GM21529 (cell line): ENCODE results near the gene MAEA.

ENCODE experiments used
- ATAC-seq: cut with Tn5 transposase; IDR thresholded peaks from one replicate; pipeline ENCODE4 v1.9.1; 2021; ENCODE audit not compliant: unreplicated experiment

MAEA gene

GRCh38 chr4:1289207-1290164, at the start of gene MAEA:
Gene MAEA, plus strand, starts transcription at chr4:1289891. Its CDS starts 23 bp downstream, at chr4:1289914.
- ATAC-seq = peak; percentile 96

GRCh38 chr4:1239950-1240307, 49.8 kb upstream of the MAEA start:
- ATAC-seq = no peak

- ATAC-seq = no peak
Measured at GRCh38 chr4:1240721-1241465, 48.8 kb upstream of the MAEA start.

GRCh38 chr4:1241466-1241935, 48.2 kb upstream of the MAEA start:
- ATAC-seq = no peak

- ATAC-seq = no peak
Measured at GRCh38 chr4:1241936-1242505, 47.7 kb upstream of the MAEA start.

- no peak for ATAC-seq
Measured at GRCh38 chr4:1242506-1243450, 46.9 kb upstream of the MAEA start.

- no peak for ATAC-seq
Measured at GRCh38 chr4:1243451-1244080, 46.1 kb upstream of the MAEA start.

GRCh38 chr4:1244081-1244977, 45.4 kb upstream of the MAEA start:
- no peak for ATAC-seq

- ATAC-seq = no peak
Measured at GRCh38 chr4:1244978-1245471, 44.7 kb upstream of the MAEA start.

- ATAC-seq = no peak
Measured at GRCh38 chr4:1245481-1246051, 44.1 kb upstream of the MAEA start.

- no peak for ATAC-seq
Measured at GRCh38 chr4:1246111-1246881, 43.4 kb upstream of the MAEA start.

- no peak for ATAC-seq
Measured at GRCh38 chr4:1246901-1247863, 42.5 kb upstream of the MAEA start.

- peak; percentile 17 for ATAC-seq
Measured at GRCh38 chr4:1247864-1248244, 41.8 kb upstream of the MAEA start.

- ATAC-seq = peak; percentile 34
Measured at GRCh38 chr4:1248245-1249147, 41.2 kb upstream of the MAEA start, which contains the start of gene CTBP1. Gene CTBP1, minus strand, starts transcription at chr4:1249130. Its CDS starts 7,799 bp downstream, at chr4:1241331.

- peak; percentile 47 for ATAC-seq
Measured at GRCh38 chr4:1249148-1249730, 40.5 kb upstream of the MAEA start.
